Measurements from ENCODE around the gene NIF3L1. TPM values are rescaled to one million over a fixed set of nuclear protein-coding genes. Genes with fewer than 3 reads are reported as not detected.

Gene NIF3L1, protein sequence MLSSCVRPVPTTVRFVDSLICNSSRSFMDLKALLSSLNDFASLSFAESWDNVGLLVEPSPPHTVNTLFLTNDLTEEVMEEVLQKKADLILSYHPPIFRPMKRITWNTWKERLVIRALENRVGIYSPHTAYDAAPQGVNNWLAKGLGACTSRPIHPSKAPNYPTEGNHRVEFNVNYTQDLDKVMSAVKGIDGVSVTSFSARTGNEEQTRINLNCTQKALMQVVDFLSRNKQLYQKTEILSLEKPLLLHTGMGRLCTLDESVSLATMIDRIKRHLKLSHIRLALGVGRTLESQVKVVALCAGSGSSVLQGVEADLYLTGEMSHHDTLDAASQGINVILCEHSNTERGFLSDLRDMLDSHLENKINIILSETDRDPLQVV
- 43.2 TPM for total RNA-seq
- 26.2 TPM for polyA plus RNA-seq
- long read RNA-seq, donor 1 = 0 reads
- long read RNA-seq, donor 2, partial matches to known transcripts = 28 of 31 reads
- long read RNA-seq, donor 2, other reads (novel, unspliced or antisense) = 0 of 31 reads
- long read RNA-seq, donor 3, partial matches to known transcripts = 56 of 57 reads
- long read RNA-seq, donor 3, other reads (novel, unspliced or antisense) = 0 of 57 reads
- long read RNA-seq, donor 4 = 0 reads
- long read RNA-seq, donor 5, transcript NIF3L1-202 (7 exons, 1,680 nt) = major isoform, 5 of 51 reads
- long read RNA-seq, donor 5, partial matches to known transcripts = 36 of 51 reads
- long read RNA-seq, donor 5, other reads (novel, unspliced or antisense) = 8 of 51 reads
- long read RNA-seq, donor 6, partial matches to known transcripts = 9 of 12 reads
- long read RNA-seq, donor 6, other reads (novel, unspliced or antisense) = 0 of 12 reads
- long read RNA-seq, donor 7, partial matches to known transcripts = 11 of 15 reads
- long read RNA-seq, donor 7, other reads (novel, unspliced or antisense) = 0 of 15 reads
- long read RNA-seq, donor 8, partial matches to known transcripts = 0 of 1 reads
- long read RNA-seq, donor 8, other reads (novel, unspliced or antisense) = 0 of 1 reads
- long read RNA-seq, donor 9, partial matches to known transcripts = 5 of 8 reads
- long read RNA-seq, donor 9, other reads (novel, unspliced or antisense) = 0 of 8 reads
- long read RNA-seq, donor 10, partial matches to known transcripts = 5 of 14 reads
- long read RNA-seq, donor 10, other reads (novel, unspliced or antisense) = 6 of 14 reads

DNA sequence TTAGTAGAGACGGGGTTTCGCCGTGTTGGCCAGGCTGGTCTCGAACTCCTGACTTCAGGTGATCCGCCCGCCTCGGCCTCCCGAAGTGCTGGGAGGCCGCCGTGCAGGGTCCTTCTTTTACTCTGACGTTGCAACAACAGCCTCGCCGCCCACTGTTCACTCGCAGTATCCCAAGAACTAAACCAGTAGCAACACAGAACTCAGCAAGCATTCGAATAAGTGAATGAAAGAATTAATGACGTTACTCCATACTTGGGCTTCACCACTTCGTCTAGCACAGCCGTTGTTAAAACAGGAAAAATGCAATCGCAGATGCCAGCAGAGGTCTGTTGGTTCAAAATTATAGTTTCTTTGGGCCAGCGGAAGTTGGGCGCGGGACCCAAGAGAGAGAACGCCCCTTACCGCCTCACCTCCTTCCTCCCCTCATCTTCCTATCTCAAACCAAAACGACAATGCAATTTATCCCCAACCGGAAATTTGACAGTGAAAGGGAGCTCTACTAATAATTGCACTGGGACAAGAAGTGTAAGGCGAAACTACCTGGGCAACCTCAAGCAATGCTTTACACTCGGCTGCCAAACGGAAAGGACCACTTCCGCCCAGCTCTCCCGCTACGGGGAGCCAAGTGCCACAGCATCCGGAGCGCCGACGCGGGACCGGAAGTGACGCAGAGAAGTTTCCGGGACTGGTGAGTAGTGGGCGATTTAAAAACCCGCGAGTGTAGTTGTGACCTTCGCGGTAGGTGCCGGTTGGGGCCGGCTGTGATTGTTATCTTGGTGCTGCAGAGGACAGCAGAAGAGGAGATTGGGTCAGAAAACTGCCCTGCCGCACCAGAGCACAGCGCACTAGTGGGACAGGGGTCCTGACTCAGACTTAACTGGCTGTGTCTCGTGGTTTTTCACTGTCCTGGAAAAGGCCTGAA, at the start of gene NIF3L1, which contains the start of gene PPIL3:
Gene NIF3L1, plus strand, starts transcription at position 668 of the 922 bp plus-strand sequence. CDS start 2,573 bp downstream, outside the sequence.
Gene PPIL3, minus strand, starts transcription at position 374 of the 922 bp plus-strand sequence. CDS start 1,462 bp downstream, outside the sequence.
- Histone ChIP-seq H3K27ac (ENCODE audit: low read depth in 1 of 2, low read length in 1 of 2) (peak within 1 kb of the TSS; percentile 96 to 100), H3K27me3 (ENCODE audit: control insufficient read depth in 2 of 2, insufficient read depth in 1 of 2, low read length in 1 of 2) (no peaks in the 10 kb centered on the region), H3K4me1 (ENCODE audit: control insufficient read depth in 2 of 2, insufficient read depth in 2 of 2, low read length in 2 of 2) (peaks cover 8 to 25% of the 10 kb centered on the region in 2 donors), H3K4me3 (ENCODE audit: low read length in 2 of 2) (peak within 1 kb of the TSS; percentile 62 to 83), H3K9me3 (ENCODE audit: control insufficient read depth in 2 of 2, insufficient read depth in 1 of 2, low read length in 1 of 2) (no peaks in the 10 kb centered on the region), H3K36me3 (ENCODE audit: control insufficient read depth in 2 of 2, insufficient read depth in 2 of 2, low read length in 1 of 2) (peaks cover 4 to 16% of the 10 kb centered on the region in 2 donors)
- DNase-seq (ENCODE audit: low read depth in 6 of 9, low spot score in 9 of 9) = peak; percentile 93 to 99 (median 97)
- WGBS = under 1% methylated on average over 50 of the region's 50 CpGs

DNA sequence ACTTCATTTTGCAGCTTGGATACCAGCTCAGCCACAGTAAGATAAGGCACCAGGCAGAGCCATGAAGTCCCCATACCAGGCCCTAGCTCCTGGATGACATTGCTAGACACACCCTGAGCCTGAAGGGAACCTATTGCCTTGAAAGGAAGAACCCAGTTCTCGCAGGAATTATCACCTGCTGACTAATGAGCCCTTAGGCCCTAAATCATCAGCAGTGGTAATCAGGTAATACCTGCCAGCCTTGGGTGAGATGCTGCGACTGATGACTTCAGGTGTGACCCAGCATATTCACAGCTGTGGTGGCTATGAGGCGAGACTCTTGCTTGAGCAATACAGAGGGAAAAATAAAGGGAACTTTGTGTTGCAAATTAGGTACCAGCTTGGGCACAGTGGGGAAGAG, 49.7 kb upstream of the NIF3L1 start:
- no peak overlapping the region for H3K4me3 ChIP-seq (ENCODE audit: low read length in 2 of 2)
- H3K27ac ChIP-seq (ENCODE audit: low read depth in 1 of 2, low read length in 1 of 2) = no peak overlapping the region
- peaks cover 0 to 3% of the 10 kb centered on the region in 2 donors for H3K4me1 ChIP-seq (ENCODE audit: control insufficient read depth in 2 of 2, insufficient read depth in 2 of 2, low read length in 2 of 2)
- H3K9me3 ChIP-seq (ENCODE audit: control insufficient read depth in 2 of 2, insufficient read depth in 1 of 2, low read length in 1 of 2) = peaks cover 1 to 15% of the 10 kb centered on the region in 2 donors
- no peak for DNase-seq (ENCODE audit: low read depth in 6 of 9, low spot score in 9 of 9)
- H3K27me3 ChIP-seq (ENCODE audit: control insufficient read depth in 2 of 2, insufficient read depth in 1 of 2, low read length in 1 of 2) = no peaks in the 10 kb centered on the region
- WGBS = 96% methylated on average over 3 of the region's 3 CpGs
- no peaks in the 10 kb centered on the region for H3K36me3 ChIP-seq (ENCODE audit: control insufficient read depth in 2 of 2, insufficient read depth in 2 of 2, low read length in 1 of 2)

DNA sequence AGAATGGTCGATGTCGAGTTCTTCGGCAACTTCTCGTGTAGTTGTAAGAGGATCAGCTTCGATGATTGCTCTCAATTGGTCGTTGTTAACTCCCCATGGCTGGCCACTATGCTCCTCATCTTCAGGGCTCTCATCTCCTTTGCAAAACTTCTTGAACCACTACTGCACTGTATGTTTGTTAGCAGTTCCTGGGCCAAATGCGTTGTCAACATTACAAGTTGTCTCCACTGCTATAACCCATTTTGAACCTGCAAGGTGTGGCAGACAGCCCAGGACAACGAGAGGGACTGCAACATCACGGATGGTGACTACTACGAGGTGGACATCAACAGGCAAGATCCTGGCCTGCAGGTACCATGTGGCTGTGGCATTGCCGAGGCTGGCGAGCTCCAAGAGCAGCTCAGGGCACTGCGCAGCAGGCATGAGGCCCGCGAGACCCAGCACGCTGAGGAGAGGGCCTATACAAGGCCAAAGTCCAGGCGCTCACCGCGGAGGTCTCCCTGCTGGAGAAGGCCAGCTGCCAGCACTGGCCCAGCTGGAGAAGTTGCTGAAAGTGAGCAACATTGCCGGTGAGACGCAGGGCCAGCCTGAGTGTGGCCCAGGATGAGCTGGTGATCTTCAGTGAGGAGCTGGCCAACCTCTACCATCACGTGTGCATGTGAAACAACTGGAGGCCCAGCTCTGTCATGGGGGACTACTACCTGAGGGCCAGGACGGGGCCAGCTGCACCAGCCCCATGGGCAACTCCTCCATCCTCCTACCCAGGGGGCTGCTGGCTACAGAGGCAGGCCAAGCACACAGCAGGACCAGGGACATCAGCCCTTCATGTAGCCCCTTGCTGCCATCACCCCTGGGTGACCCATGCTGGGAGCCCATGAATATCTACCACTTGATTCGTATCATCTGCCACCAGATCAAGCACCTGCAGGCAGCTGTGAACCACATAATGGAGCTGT, 44.9 kb upstream of the NIF3L1 start:
- 95% methylated on average over 24 of the region's 24 CpGs for WGBS
- Histone ChIP-seq H3K9me3 (ENCODE audit: control insufficient read depth in 2 of 2, insufficient read depth in 1 of 2, low read length in 1 of 2) (peaks cover 0 to under 1% of the 10 kb centered on the region in 2 donors), H3K27me3 (ENCODE audit: control insufficient read depth in 2 of 2, insufficient read depth in 1 of 2, low read length in 1 of 2) (no peaks in the 10 kb centered on the region), H3K4me3 (ENCODE audit: low read length in 2 of 2) (no peak overlapping the region), H3K36me3 (ENCODE audit: control insufficient read depth in 2 of 2, insufficient read depth in 2 of 2, low read length in 1 of 2) (no peaks in the 10 kb centered on the region), H3K4me1 (ENCODE audit: control insufficient read depth in 2 of 2, insufficient read depth in 2 of 2, low read length in 2 of 2) (peaks cover 0 to 13% of the 10 kb centered on the region in 2 donors), H3K27ac (ENCODE audit: low read depth in 1 of 2, low read length in 1 of 2) (no peak overlapping the region)
- no peak for DNase-seq (ENCODE audit: low read depth in 6 of 9, low spot score in 9 of 9)

DNA sequence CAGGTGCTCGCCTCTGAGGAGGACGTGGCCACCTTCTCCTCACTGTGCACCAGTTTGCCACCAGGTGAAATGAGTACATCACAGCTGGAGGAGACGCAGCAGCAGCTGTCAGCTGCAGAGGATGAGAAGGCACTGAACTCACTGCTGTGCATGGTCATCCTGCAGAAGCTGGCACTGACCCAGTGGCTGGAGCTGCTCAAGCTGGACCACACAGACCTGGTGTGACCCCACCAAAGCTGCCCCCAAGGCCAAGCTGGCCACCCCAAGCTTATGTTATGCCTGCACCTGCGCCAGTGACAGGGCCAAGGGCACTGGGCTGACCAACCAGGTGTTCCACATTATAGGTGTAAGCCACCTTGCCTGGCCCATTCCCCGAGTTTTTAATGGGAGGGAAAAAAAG, 44.0 kb upstream of the NIF3L1 start:
- Histone ChIP-seq H3K27ac (ENCODE audit: low read depth in 1 of 2, low read length in 1 of 2) (no peak overlapping the region), H3K4me1 (ENCODE audit: control insufficient read depth in 2 of 2, insufficient read depth in 2 of 2, low read length in 2 of 2) (peaks cover 0 to 13% of the 10 kb centered on the region in 2 donors), H3K4me3 (ENCODE audit: low read length in 2 of 2) (no peak overlapping the region), H3K27me3 (ENCODE audit: control insufficient read depth in 2 of 2, insufficient read depth in 1 of 2, low read length in 1 of 2) (no peaks in the 10 kb centered on the region), H3K36me3 (ENCODE audit: control insufficient read depth in 2 of 2, insufficient read depth in 2 of 2, low read length in 1 of 2) (peaks cover 0 to 2% of the 10 kb centered on the region in 2 donors), H3K9me3 (ENCODE audit: control insufficient read depth in 2 of 2, insufficient read depth in 1 of 2, low read length in 1 of 2) (no peaks in the 10 kb centered on the region)
- DNase-seq (ENCODE audit: low read depth in 6 of 9, low spot score in 9 of 9) = no peak
- 88% methylated on average over 5 of the region's 5 CpGs for WGBS

DNA sequence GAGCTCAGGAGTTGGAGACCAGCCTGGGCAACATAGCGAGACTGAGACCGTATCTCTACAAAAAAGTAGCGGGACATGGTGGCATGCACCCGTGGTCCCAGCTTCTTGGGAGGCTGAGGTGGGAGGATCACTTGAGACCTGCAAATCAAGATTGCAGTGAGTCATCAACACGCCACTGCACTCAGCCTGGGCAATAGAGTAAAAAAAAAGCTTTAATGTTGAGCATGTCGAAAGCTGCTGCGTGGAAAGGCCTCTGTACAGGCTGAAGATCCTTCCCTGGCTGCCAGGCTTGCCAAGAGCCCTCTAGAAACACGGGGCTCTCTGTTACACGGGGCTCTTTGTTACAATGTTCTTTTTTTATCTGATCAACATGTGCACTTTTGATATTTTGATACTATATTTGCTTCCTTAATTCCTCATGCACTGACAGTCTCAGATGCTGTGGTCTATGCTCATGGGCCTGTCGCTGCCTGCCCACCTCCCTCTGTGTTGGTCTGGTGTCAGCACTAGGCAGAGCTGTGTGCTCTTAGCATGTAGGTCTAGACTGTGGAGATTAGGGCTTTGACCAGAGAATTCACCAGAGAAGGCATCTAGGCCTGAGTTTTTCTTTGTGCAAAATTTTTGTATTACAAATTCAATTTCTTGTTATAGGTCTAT, 43.4 kb upstream of the NIF3L1 start:
- no peak overlapping the region for H3K4me3 ChIP-seq (ENCODE audit: low read length in 2 of 2)
- no peaks in the 10 kb centered on the region for H3K9me3 ChIP-seq (ENCODE audit: control insufficient read depth in 2 of 2, insufficient read depth in 1 of 2, low read length in 1 of 2)
- H3K36me3 ChIP-seq (ENCODE audit: control insufficient read depth in 2 of 2, insufficient read depth in 2 of 2, low read length in 1 of 2) = peaks cover 0 to 8% of the 10 kb centered on the region in 2 donors
- no peak for DNase-seq (ENCODE audit: low read depth in 6 of 9, low spot score in 9 of 9)
- 93% methylated on average over 10 of the region's 10 CpGs for WGBS
- peaks cover 0 to 13% of the 10 kb centered on the region in 2 donors for H3K4me1 ChIP-seq (ENCODE audit: control insufficient read depth in 2 of 2, insufficient read depth in 2 of 2, low read length in 2 of 2)
- no peak overlapping the region for H3K27ac ChIP-seq (ENCODE audit: low read depth in 1 of 2, low read length in 1 of 2)
- no peaks in the 10 kb centered on the region for H3K27me3 ChIP-seq (ENCODE audit: control insufficient read depth in 2 of 2, insufficient read depth in 1 of 2, low read length in 1 of 2)

DNA sequence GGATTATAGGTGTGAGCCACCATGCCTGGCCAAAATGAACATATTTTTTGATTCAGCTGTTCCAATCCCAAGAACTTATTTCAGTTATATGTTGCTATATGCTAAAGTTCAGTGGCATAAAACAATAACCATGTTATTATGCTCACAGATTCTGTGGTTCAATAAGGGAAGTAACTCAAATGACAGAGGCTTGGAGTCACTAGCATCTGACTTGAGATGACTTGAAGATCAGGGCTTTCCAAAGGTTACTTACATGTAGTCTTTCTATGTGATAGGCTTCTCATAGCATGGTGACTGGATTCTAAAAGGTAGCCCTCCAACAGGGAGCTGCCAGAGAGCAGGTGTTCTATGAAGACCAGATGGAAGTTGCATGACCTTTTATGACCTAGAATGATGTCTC, 41.9 kb upstream of the NIF3L1 start:
- H3K36me3 ChIP-seq (ENCODE audit: control insufficient read depth in 2 of 2, insufficient read depth in 2 of 2, low read length in 1 of 2) = peaks cover 11 to 23% of the 10 kb centered on the region in 2 donors
- H3K27ac ChIP-seq (ENCODE audit: low read depth in 1 of 2, low read length in 1 of 2) = no peak overlapping the region
- no peaks in the 10 kb centered on the region for H3K9me3 ChIP-seq (ENCODE audit: control insufficient read depth in 2 of 2, insufficient read depth in 1 of 2, low read length in 1 of 2)
- DNase-seq (ENCODE audit: low read depth in 6 of 9, low spot score in 9 of 9) = no peak
- H3K4me1 ChIP-seq (ENCODE audit: control insufficient read depth in 2 of 2, insufficient read depth in 2 of 2, low read length in 2 of 2) = peaks cover 0 to 13% of the 10 kb centered on the region in 2 donors
- H3K27me3 ChIP-seq (ENCODE audit: control insufficient read depth in 2 of 2, insufficient read depth in 1 of 2, low read length in 1 of 2) = no peaks in the 10 kb centered on the region
- no peak overlapping the region for H3K4me3 ChIP-seq (ENCODE audit: low read length in 2 of 2)

DNA sequence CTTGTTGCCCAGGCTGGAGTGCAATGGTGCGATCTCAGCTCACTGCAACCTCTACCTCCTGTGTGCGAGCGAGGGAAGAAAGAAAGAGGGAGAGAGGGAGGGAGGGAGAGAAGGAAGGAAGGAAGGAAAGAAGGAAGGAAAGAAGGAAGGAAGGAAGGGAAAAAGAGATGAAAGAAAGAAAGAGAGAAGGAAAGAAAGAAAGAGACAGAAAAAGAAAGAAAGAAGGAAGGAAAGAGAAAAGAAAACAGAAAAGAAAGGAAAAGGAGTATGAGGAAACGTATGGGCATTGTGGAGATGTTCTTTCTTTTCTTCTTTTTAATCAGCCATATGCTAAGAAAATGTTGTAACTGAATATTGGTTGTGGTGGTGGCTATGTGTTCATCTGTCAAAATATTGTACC, 41.2 kb upstream of the NIF3L1 start:
- WGBS = 85% methylated on average over 4 of the region's 4 CpGs
- H3K4me3 ChIP-seq (ENCODE audit: low read length in 2 of 2) = no peak overlapping the region

More for the DNA sequence above, 41.2 kb upstream of the NIF3L1 start:
- H3K27me3 ChIP-seq (ENCODE audit: control insufficient read depth in 2 of 2, insufficient read depth in 1 of 2, low read length in 1 of 2) = no peaks in the 10 kb centered on the region
- no peak overlapping the region for H3K27ac ChIP-seq (ENCODE audit: low read depth in 1 of 2, low read length in 1 of 2)
- no peaks in the 10 kb centered on the region for H3K9me3 ChIP-seq (ENCODE audit: control insufficient read depth in 2 of 2, insufficient read depth in 1 of 2, low read length in 1 of 2)
- peaks cover 15 to 29% of the 10 kb centered on the region in 2 donors for H3K36me3 ChIP-seq (ENCODE audit: control insufficient read depth in 2 of 2, insufficient read depth in 2 of 2, low read length in 1 of 2)
- peaks cover 0 to 13% of the 10 kb centered on the region in 2 donors for H3K4me1 ChIP-seq (ENCODE audit: control insufficient read depth in 2 of 2, insufficient read depth in 2 of 2, low read length in 2 of 2)
- no peak for DNase-seq (ENCODE audit: low read depth in 6 of 9, low spot score in 9 of 9)
